Right atrium auricular region (tissue), 2 donors: ENCODE results near the gene WDR37. TPM values are rescaled to one million over a fixed set of nuclear protein-coding genes. Genes with fewer than 3 reads are reported as not detected.

ENCODE experiments used
- DNase-seq: peaks from one replicate; pipeline ENCODE4 v3.0.0-alpha.2; 2019; ENCODE audit warnings: low spot score
- H3K27ac ChIP-seq, 2 donors: fragments of 200-600 bp; sonication (generic); 1 replicate in 1 of 2; 2 replicates in 1 of 2; pipeline ENCODE4 v1.5.1; 2016 to 2019
- H3K27me3 ChIP-seq, 2 donors: fragments of 200-600 bp; sonication (generic); one replicate each; pipeline versions ENCODE4 v1.5.1 to v1.6.0; 2017 to 2019
- H3K36me3 ChIP-seq: fragments of 200-600 bp; sonication (generic); one replicate; pipeline ENCODE4 v1.5.1; 2016
- H3K4me1 ChIP-seq, 2 donors: fragments of 200-600 bp; sonication (generic); one replicate each; pipeline versions ENCODE4 v1.5.1 to v1.6.0; 2017 to 2019
- H3K4me3 ChIP-seq, 2 donors: fragments of 200-600 bp; sonication (generic); 1 replicate in 1 of 2; 2 replicates in 1 of 2; pipeline ENCODE4 v1.5.1; 2017 to 2019; ENCODE audit warnings: mild to moderate bottlenecking in 1 of 2, moderate library complexity in 1 of 2
- H3K9me3 ChIP-seq, 2 donors: fragments of 200-600 bp; sonication (generic); one replicate each; pipeline ENCODE4 v1.5.1; 2019
- total RNA-seq, 2 donors: library from RNA; depleted of rRNA; stranded (reverse); fragments of >200 nt; gene quantifications; one replicate each; pipeline ENCODE4 v1.1.0, GENCODE V29; 2016
- TF ChIP-seq, protein P1 (sequence below), 2 donors: fragments of 200-600 bp; sonication (generic); IDR thresholded peaks; one replicate each; pipeline ENCODE4 v1.5.1; 2019; ENCODE audit warnings: antibody characterized with exemption in 2 of 2

The WDR37 gene
- total RNA-seq, 2 donors from 2014 or later: 19.4 to 20.2 TPM

DNA sequence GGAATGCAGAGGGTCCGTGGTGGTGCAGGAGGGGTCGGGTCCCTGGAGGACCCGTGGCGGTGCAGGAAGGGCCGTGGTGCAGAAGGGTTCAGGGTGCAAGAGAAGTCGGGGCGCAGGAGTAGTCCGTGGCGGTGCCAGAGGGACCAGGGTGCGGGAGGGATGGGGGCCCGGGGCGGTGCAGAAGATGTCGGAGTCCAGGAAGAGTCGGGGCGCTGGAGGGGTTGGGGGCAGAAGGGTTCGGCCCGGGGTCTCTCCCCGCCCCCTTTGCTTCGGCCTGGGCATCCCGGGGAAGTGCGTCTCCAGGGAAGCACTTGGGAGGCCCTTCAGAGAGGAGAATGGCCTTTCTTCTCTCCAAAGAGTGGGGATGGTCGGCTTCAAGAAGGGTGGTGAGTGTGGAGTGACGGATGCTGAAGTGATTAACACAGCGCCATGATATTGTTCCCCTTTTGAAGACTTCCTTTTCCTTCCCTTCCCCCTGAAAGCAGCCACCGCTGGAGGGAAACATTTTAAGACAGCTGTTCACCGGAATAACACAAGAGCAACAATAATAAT is 997 bp downstream of the WDR37 start:
- peak overlapping the region; percentile 96 to 100 for H3K27ac ChIP-seq
- DNase-seq: no peak
- peaks cover 14% of the 10 kb centered on the region for H3K36me3 ChIP-seq
- H3K27me3 ChIP-seq: no peaks in the 10 kb centered on the region
- no peaks in the 10 kb centered on the region for H3K9me3 ChIP-seq
- H3K4me3 ChIP-seq: peak overlapping the region; percentile 96 to 100
- TF ChIP-seq, protein P1, sequence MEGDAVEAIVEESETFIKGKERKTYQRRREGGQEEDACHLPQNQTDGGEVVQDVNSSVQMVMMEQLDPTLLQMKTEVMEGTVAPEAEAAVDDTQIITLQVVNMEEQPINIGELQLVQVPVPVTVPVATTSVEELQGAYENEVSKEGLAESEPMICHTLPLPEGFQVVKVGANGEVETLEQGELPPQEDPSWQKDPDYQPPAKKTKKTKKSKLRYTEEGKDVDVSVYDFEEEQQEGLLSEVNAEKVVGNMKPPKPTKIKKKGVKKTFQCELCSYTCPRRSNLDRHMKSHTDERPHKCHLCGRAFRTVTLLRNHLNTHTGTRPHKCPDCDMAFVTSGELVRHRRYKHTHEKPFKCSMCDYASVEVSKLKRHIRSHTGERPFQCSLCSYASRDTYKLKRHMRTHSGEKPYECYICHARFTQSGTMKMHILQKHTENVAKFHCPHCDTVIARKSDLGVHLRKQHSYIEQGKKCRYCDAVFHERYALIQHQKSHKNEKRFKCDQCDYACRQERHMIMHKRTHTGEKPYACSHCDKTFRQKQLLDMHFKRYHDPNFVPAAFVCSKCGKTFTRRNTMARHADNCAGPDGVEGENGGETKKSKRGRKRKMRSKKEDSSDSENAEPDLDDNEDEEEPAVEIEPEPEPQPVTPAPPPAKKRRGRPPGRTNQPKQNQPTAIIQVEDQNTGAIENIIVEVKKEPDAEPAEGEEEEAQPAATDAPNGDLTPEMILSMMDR (IDR thresholded peaks at IDR 0.05): no peak
- peaks cover 0 to 52% of the 10 kb centered on the region in 2 donors for H3K4me1 ChIP-seq

GRCh38 chr10:1058017-1058416 is 1.8 kb downstream of the WDR37 start:
- H3K9me3 ChIP-seq: no peaks in the 10 kb centered on the region
- H3K36me3 ChIP-seq: peaks cover 6% of the 10 kb centered on the region
- peaks cover 0 to 58% of the 10 kb centered on the region in 2 donors for H3K4me1 ChIP-seq
- TF ChIP-seq, protein P1 (IDR thresholded peaks at IDR 0.05): no peak
- peak overlapping the region; percentile 96 to 100 for H3K4me3 ChIP-seq
- H3K27me3 ChIP-seq: no peaks in the 10 kb centered on the region
- DNase-seq: no peak
- H3K27ac ChIP-seq: peak overlapping the region; percentile 96 to 100

GRCh38 chr10:1059902-1060301 is 3.7 kb downstream of the WDR37 start:
- H3K4me1 ChIP-seq: peaks cover 0 to 50% of the 10 kb centered on the region in 2 donors
- no peak overlapping the region for H3K27ac ChIP-seq

DNA sequence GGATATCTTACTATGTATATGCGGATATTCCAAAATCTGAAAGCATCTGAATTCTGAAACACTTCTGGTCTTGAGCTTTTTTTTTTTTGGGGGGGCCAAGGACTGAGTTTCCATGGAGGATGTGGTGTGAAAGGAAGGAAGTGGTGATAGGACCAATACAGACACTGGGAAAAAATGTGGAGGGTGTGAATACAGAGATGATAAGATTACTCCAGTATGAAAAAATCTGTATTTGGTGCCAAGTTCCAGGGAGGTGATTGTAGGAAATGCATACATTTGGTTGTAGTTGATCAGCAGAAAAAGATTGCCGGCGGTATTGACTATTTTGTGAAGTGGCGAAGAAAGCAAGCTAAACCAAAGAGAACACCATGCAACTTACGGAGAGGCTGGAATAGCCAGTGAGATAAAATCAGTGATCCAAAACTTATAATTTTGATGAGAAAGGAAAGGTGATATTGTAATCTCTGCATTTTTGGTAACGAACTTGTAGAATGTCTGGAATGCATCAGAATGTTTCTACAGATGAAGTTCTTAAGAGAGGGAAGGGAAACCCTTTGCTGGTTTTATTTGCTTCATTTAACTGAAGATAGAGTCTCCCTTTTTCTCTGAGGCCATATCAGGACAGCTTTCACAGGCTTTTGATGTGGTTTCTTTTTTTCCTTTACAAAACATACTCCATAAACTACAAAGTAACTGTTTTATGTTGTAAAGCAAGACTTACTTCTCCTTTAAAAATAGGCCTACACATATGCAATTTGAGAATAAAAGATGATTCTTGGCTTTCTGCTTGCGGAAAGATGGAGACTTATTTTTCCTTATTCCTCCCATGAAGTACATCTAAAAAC is 6.0 kb downstream of the WDR37 start:
- no peak for DNase-seq
- no peak overlapping the region for H3K4me3 ChIP-seq
- H3K4me1 ChIP-seq: peaks cover 0 to 40% of the 10 kb centered on the region in 2 donors
- H3K27ac ChIP-seq: no peak overlapping the region
- H3K27me3 ChIP-seq: no peaks in the 10 kb centered on the region
- TF ChIP-seq, protein P1 (IDR thresholded peaks at IDR 0.05): no peak
- no peaks in the 10 kb centered on the region for H3K9me3 ChIP-seq
- peaks cover 4% of the 10 kb centered on the region for H3K36me3 ChIP-seq

More at GRCh38 chr10:1059902-1060301, 3.7 kb downstream of the WDR37 start:
- H3K27me3 ChIP-seq: no peaks in the 10 kb centered on the region
- no peak overlapping the region for H3K4me3 ChIP-seq
- DNase-seq: no peak
- H3K9me3 ChIP-seq: no peaks in the 10 kb centered on the region
- peaks cover 4% of the 10 kb centered on the region for H3K36me3 ChIP-seq
- TF ChIP-seq, protein P1 (IDR thresholded peaks at IDR 0.05): no peak

GRCh38 chr10:1063232-1063865 is 7.2 kb downstream of the WDR37 start:
- Histone ChIP-seq H3K36me3 (peaks cover 4% of the 10 kb centered on the region), H3K4me3 (no peak overlapping the region), H3K4me1 (peaks cover 0 to 33% of the 10 kb centered on the region in 2 donors), H3K27me3 (no peaks in the 10 kb centered on the region), H3K9me3 (no peaks in the 10 kb centered on the region), H3K27ac (no peak overlapping the region)
- no peak for DNase-seq
- TF ChIP-seq, protein P1 (IDR thresholded peaks at IDR 0.05): no peak
